ENCODE results near the gene TSPEAR.

GRCh38 chr21:44602463-44602850 is 108.9 kb downstream of the TSPEAR start:
- no peak for TF ChIP-seq POLR2A (IDR thresholded peaks at IDR 0.05; ENCODE audit: low read depth, low read length)
- no peak for TF ChIP-seq SPI1 (IDR thresholded peaks at IDR 0.05; ENCODE audit: low read depth, low read length)
- no peak for TF ChIP-seq TAF1 (IDR thresholded peaks at IDR 0.05; ENCODE audit: low read depth, low read length)
